Stimulated activated CD4-positive, alpha-beta T cell treated with anti-CD3 and anti-CD28 coated beads, Interleukin-15, amount 100 ng/mL, for 1 hour (primary cell): Measurements from ENCODE around the gene FLII.
A peak's percentile ranks its signal among the peaks of the same experiment; 100 is the strongest.

Experiments
- DNase-seq, 2 donors: peaks; one replicate each; pipeline ENCODE4 v3.0.0-alpha.2; 2020; ENCODE audit warnings: low read depth in 1 of 2, low spot score in 1 of 2

FLII gene

DNA sequence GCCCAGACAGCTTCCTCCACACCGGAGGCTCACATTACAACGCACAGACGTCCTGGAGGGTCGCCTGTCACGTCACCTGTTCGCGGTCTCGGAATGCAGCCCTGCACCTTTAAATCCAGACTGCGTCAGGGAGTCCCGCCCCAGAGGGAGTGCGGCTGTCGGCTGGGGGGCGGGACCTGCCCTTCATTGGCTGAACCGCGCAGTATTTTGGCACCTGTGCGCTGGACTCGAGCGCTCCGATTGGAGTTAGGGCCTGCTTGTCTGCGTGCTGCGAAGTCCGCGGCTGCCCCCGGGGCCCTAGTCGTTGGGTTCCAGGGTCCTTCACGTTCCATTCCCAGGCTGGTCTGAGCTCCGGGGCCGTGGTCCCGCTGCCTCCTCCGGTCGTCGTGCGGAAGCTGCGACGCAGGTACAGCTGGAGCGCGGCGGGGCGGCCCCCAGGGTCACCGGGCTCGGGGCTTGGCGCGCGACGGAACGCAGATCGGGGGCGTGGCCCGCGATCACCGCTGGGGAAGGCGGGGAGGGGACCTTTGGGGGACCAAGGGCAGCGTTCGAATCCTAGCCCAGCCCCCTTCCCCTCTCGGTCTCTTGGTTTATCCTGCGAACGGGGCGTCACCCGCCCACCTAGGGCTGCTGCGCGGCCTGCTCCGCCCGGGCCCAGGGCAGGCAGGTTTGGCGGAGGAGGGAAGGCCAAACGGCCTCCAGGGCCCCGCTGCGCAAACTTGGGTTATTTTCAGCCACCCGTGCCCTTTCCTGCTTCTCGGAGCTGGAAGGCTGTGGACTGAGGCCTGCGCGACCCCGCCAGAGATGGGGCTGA lies 2.0 kb upstream of the FLII start, which contains the start of gene MIEF2:
Gene MIEF2, plus strand, starts transcription at position 331 of the 814 bp plus-strand sequence. CDS start 2,059 bp downstream, outside the sequence.
- DNase-seq = peak; percentile 78 to 86

DNA sequence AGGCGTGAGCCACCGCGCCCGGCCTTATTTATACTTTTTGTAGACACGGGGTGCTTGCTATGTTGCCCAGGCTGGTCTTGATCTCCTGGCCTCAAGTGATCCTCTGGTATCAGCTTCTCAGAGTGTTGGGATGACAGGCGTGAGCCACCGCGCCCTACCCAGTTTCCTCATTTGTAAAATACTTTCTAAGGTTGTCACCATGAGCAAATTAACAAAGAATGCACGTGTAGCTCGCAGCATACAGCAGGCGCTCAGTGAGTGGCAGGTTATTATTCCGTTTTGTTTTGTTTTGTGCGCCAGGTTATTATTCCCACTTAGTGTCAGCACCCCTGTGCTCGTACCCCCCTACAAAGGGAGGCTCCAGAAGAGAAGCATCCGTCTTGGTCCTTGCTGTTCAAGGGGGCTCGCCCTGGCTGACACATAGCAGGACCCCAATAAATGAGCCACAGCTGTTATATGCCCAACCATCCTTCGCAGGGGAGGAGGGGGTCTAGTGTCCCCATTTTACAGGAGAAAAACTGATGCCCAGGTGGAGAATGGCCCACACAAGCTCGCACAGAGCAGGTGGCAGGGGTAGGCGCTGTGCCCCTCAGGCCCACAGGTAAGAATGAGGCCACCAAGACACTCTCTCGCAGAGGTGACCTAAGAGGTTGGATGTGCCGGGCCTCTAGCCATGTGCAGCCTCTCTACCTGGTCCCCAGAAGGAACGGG lies 1.2 kb upstream of the FLII start:
- no peak for DNase-seq

DNA sequence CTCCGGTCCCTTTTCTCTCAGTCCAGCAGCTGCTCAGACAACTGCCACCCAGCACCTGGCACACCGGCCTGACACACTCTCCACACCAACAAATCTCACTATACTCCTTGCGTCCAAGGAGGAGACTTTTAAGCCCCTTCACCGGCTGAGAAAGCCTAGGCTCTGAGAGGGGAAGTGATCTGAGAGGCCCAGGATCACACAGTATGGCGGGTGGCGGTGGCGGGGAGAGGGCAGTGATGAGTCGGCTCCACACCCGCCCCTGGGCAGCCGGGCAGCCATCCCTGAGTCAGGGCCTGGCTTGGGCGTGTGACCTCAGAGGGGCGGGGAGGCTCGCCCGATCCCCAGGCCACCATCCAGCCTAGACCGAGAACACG lies 569 bp downstream of the FLII start:
- peak in 1 of 2 donors; percentile 21 for DNase-seq

DNA sequence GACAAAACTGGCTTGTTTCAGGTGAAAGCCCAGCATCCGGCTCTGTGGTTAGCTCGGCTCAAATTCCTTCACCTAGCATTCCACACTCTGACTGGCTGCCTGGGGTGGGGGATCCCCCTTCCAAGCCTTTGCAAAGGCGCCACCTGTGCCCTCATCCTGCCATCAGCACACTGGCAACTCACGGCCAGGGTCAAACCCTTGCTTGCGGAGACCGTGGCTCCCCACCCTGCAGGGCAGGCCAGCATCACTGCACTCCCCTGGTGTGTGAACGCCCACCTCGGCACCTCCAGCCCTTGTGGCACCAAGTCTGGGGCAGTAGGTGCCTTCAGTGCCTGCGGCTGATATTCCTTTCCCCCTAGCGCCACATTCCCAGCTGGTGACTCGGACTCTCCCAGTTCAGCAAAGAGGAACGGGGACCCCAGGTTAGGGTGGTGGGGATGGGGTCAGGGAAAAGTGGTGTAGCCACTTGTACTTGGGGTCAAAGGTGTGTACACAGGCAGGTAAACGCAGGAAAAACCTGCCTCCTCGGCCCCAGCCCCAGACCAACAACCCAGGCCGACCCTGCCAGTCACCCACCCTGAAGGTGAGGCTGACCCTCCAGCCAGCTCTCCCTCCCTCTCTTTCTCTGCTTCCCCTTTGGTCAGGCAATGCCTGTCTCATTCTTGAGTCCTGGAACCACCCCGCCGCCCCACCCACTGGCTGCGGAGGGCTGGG lies 1.1 kb downstream of the FLII start:
- no peak for DNase-seq

DNA sequence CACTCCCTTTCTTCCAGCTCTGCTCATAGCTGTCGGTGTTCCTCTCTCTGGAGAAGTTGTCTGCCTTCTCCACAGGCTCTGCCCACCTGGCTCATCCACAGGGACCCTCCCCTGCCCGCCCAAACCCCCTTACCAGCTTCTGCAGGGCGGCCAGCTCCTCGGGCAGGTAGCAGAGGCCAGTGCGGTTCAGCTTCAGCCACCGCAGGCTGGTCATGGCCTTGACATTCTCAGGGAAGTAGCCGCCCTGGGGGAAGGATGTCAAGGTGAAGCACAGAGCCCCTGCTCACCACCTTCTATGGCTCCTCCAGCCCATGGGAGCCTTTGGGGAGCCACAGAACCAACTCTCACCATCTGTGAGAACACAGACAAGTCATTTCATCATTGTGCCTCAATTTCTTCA lies 1.8 kb downstream of the FLII start:
- no peak for DNase-seq

DNA sequence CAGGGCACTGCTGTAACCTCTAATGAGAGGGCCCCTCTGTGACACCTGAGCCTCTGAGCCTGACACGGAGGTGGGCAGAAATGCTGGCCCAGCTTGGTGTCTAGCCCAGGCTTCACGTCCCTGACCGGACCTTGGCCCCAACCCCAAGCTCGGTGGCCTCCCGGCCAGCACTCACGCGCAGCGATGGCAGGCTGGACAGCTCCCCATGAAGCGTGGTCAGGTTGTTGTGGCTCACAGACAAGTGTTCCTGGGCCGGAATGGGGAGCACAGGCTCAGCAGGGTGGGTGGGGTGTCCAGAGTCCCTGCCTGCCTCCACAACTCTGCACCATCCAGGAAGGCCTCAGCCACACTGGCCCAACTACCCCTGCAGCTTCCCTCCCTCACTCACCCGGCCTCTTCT lies 2.2 kb downstream of the FLII start:
- no peak for DNase-seq

DNA sequence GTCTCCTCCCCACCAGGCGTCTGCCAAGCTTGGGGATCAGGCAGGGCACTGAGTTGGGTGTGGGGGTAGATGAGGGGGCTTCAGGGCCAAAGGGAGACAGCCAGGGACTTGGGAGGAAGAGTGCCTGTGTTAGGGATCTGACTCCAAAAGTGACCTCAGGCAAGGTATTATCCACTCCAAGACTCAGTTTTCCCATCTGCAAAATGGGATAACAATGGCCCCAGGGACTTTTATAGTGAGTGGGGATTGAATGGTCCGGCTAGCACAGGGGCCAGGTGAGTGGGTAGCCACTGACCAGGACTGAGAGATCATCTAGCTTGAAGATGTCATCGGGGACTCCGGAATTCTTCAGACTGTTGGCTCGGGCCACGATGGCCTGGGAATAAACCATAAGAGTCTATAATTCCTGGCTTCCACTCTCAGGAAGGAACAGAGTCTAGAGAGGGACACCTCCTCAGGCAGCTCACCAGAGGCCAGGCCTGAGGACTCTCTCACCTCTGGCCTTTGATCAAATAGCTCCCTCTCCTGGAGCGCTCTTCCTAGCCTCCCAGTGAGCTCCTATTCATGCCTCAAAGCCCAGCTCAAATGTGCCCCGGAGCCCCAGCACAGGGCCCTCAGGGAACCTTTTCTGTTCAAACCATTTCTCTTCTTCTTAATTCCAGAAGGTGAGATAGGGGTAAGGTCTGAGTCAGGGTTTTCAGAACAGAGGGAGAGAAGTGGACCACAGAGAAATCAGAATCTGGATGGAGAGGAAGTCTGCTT lies 3.5 kb downstream of the FLII start:
- DNase-seq = no peak

DNA sequence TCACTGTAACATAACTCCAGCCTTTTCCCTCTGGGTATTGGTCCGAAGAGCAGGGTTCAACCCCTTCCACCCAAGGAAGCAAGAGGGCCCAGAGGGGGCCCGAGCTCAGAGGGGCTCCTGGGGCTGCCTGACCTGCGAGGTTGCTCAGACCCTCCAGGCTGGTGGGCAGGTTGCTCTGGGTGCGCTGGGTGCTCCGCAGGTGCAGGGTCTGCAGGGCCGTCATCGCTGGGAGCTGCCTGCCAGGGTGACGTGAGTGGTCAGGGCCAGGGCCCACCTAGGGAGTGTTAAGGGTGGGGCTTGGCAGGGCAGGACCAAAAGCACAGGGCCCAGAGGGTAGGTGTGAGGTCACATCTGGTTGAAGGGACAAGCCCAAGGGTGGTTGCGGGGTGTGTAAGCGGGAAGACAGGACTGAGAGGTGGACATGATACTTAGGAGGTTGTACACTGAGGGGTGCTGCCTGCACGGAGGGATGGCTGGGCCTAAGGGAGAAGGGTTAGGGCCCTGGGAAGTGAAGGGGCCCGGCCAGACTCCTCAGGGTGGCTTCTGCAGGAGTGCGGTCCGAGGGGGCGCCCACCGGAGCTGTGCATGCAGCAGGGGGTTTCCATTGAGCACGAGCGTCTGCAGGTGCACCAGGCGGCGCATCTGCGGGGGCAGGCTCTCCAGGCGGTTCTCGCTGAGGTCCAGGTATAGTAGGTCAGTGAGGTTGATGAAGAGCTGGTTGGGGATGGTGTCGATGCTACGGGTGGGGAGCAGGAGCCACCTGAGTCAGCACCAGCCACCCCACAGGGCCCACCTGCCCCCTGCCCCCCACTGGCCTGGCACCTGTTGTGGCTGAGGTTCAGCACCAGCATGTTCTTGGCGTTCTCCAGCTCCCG lies 4.4 kb downstream of the FLII start:
- no peak for DNase-seq

DNA sequence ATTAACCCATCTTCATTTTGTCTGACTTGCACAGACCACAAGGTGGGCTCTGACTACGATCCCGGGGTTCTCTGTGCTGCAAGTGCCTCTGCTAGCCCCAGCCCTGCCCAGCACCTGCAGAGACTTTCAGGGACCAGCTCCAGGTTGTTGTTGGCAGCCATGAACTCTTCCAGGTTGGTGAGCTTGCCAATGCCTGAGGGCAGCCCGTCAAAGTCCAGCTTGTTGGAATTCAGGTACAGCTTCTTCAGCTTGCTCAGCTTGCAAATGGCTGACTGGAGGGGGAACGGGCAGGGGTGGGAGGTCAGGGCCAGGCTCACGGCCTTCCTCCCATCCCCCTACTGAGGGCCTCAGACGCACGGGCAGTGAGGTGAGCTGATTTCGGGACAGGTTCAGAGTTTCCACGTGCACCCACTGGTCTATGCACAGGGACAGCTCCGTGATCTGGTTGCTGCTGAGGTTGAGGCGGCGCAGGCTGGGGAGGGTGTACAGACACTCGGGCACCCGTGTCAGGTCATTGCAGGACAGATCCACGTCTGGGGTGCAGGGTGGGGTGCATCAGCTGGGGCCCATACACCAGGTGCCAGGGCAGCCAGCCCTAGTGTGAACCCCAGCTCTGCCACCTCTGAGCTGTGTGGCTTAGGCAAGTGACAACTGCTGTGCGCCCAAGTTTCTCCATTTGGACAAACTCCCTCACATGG lies 5.2 kb downstream of the FLII start:
- no peak for DNase-seq

DNA sequence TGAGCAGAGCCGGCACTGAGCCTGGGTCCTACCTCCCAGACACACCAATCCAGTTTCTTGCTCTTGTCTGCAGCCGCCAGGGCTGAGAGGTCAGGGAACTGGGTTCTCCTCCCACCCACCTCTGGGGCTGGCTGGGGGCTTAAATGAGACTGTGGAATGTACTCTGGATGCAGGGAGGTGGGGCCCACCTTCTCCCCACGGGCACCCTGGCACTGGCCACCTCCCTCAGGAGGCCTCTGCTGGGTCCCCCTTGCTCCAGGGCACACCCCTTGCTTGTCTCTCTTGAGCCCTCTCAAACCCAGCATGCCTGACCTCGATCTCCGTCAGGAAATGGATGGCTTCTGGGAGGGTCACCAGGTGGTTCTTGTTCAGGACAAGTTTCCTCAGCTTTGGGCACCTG lies 6.4 kb downstream of the FLII start:
- DNase-seq = no peak

DNA sequence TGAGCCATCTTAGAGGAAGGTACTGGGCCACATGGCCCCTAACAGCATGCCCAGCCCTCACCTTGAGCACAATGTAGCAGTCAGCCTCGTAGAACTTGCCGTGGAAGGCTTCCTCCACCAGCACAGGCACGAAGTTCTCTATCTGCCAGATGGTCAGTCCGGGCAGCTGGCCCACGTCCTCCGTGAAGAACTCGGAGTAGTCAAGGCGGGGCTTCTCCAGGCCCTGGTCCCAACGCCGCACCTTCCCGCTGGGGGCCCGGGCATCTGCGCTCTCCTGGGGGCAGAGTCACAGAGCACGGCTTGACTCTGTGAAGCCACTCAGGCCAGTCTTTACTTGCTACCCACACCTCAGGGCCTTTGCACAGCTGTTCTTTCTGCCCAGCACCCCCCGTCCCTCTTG lies 7.3 kb downstream of the FLII start:
- DNase-seq = no peak

DNA sequence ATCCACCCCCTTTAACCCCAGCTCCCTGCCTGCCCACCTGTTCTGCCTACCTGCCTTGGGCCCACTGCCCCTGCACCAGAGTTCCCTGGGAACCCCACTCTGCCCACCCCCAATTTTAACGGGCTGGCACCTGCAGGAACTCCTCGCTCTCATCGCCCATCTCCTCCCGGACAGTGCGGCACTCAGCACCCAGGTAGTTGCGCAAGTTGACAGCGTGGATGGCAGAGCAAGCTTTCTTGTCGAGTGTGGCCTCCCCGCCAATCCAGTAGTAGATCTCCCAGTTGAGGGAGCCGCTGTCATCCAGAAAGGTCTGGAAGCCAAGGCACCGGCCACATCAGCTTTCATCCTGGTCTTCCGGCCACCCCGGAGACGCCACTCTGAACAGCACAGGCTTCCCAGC lies 7.8 kb downstream of the FLII start:
- DNase-seq = no peak

DNA sequence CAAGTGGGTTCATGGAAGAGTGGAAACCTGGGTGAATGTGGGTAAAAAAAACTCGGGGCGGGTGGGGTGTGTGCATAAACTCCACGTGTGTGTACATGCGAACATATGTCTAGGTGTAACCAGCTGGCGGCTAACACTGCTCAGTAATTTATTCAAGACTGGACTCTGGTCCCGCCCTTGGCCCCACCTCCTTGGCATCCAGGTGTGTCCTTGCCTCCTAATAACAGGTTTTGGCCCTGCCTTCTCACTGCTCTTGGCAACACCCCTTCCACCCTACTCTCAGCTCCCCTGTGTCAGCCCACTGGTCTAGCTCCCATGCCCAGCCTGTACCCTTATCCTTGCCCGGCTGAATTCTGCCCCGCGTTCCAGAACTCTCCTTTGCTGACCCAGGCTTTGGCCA lies 8.3 kb downstream of the FLII start:
- DNase-seq = no peak

DNA sequence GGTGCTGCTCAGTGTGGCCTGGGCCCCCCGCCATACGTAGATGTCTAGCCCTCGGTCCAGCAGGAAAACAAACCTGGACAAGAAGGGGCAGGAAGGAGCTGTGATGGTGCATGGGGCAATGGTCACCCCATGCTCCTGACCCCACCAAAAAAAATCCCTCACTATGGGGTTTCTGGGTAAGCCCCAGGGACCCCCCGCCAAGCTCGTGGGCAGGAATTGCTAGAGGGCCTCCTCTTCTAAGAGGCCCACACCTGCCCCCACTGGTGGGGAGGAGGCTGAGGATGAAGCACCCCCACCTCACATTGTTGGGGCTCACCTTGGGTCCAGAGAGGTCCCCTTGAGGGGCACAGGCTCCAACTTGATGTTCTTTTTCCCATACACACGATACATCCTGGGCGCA lies 9.7 kb downstream of the FLII start:
- DNase-seq = no peak

DNA sequence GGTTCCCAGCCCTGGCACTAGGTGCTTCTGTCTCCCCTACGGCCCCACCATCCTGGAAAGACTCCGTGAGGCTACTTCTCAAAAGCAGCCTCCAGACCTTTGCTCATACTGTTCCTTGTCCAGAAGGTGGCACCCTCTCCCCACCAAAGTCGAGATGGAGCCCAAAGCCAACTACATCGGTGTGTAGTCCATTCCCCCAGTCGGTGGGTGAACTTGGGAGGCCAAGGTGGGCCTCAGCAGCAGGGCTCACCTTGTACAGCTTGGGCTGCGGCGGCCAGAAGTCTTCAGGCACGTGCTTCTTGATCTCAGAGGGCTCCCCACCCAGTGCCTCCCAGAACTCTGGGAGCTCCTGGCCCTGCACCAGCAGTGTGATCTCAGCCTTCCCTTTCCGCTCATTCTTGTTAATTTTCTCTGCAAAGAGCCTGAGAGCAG lies 10.2 kb downstream of the FLII start:
- peak; percentile 25 to 36 for DNase-seq

DNA sequence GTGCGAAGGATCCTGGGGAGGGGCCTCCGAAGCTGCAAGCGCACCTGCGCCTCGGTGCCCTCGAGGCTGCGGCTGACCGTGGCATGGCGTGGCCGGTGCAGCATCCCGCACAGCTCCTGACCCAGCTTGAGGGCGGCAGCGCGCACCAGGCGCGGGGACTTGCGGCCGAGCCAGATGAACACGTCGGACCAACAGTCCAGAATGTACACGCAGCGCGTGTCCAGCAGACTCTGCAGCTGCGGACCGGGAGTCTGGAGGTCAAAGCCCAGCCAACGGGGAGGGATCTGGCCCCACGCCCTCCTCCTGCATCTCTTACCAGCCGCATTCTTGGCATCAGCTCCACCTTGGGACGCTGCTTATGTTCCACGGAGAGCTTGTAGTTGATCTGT lies 10.9 kb downstream of the FLII start:
- DNase-seq = no peak

DNA sequence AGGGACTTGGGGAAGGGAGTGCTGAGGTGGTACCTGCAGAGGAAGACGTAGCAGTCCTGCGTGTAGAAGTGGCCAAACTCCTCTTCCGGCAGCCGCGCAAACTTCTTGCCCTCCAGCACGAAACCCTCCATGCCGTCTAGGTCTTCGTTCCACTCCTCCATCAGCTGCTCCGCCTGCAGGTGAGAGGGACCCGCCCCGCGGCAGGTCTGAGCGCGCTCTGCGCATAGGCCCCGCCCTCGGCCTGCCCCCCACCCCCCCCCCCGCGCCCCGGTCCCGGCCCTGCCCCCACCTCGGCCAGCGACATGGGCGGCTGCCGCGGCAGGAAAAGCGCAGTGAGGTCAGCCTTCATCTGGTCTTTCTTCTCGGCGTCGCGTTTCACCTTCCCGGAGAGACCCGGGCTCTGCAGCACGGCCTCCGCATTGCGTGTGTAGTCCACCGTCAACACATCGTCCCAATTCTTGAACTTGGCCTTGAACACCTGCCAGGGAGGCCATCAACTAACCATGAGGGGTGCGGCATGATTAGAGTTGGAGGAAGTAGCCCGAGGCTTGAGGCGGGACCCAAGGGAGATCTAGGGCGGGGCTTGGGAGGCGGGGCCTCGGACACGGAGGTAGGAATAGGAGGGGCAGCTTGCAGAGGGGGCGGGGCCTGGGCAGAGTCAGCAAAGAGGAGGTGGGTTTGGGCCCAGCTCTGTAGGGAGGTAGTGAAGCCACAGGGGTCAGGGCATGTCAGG lies 11.5 kb downstream of the FLII start:
- no peak for DNase-seq

DNA sequence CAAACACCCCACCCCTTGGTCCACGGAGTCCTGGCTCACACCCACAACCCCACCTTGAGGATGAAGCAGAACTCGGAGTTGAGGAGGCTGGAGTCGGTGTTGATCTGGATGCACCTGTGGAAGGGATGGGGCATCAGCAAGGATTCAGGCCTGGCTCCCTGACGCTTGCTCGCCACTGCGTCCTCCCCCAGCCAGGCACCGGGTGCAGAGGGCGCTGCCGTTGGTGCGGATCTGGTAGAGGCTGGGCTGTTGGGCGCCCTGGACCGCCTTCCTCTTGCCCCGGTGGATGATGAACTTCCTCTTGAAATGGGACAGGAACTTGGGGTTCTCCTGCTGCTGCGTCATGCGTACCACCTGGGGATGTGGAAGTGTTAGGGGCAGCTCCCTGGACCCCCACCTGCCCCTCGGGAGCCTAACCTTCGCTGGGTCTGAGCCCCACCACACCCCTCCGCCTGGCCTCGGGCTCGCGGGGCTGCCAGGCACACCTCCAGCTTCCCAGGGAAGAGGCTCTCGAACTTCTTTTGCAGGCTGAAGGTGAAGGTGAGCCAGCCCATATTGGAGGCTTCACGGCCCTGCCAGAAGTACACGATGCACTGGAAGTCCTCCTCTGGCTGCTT lies 12.3 kb downstream of the FLII start:
- no peak for DNase-seq
